ENCODE results near the gene CFAP69. TPM values are rescaled to one million over a fixed set of nuclear protein-coding genes. Genes with fewer than 3 reads are reported as not detected.
"Not testable (repeated sequence)": the region's sequence is repeated elsewhere in the genome, so short reads cannot be mapped to it uniquely, and the experiment has no call there.

Gene CFAP69
- total RNA-seq, 4 donors from 2014 or later: 1.3 to 9.8 (median 4.7) TPM

DNA sequence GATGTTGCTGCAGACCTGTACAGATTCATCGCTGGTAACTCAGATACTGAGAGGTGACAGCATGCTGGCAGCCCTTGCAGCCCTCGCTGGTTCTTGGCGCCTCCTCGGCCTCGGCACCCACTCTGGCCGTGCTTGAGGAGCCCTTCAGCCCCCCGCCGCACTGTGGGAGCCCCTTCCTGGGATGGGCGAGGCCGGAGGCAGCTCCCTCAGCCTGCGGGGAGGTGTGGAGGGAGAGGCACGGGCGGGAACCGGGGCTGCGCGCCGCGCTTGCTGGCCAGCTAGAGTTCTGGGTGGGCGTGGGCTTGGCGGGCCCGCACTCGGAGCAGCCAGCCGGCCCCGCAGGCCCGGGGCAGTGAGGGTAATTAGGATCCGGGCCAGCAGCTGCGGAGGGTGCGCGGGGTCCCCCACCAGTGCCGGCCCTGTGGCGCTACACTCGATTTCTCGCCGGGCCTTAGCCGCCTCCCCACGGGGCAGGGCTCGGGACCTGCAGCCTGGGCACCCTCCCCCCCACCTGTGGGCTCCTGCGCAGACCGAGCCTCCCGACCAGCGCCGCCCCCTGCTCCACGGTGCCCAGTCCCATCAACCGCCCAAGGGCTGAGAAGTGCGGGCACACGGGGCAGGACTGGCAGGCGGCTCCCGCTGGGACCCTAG lies 89.3 kb downstream of the CFAP69 start:
- Histone ChIP-seq H3K36me3 (no peaks in the 10 kb centered on the region), H3K4me3 (no peak overlapping the region), H3K9me3 (no peaks in the 10 kb centered on the region), H3K27ac (no peak overlapping the region), H3K27me3 (peaks cover 3% of the 10 kb centered on the region), H3K4me1 (no peaks in the 10 kb centered on the region)
- TF ChIP-seq POLR2AphosphoS5 (IDR thresholded peaks at IDR 0.05) (no peak), EP300 (IDR thresholded peaks at IDR 0.05) (no peak), POLR2A (IDR thresholded peaks at IDR 0.05) (no peak)
- TF ChIP-seq, protein P1, sequence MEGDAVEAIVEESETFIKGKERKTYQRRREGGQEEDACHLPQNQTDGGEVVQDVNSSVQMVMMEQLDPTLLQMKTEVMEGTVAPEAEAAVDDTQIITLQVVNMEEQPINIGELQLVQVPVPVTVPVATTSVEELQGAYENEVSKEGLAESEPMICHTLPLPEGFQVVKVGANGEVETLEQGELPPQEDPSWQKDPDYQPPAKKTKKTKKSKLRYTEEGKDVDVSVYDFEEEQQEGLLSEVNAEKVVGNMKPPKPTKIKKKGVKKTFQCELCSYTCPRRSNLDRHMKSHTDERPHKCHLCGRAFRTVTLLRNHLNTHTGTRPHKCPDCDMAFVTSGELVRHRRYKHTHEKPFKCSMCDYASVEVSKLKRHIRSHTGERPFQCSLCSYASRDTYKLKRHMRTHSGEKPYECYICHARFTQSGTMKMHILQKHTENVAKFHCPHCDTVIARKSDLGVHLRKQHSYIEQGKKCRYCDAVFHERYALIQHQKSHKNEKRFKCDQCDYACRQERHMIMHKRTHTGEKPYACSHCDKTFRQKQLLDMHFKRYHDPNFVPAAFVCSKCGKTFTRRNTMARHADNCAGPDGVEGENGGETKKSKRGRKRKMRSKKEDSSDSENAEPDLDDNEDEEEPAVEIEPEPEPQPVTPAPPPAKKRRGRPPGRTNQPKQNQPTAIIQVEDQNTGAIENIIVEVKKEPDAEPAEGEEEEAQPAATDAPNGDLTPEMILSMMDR (IDR thresholded peaks at IDR 0.05): no peak
- WGBS: 98% methylated on average over 17 of the region's 48 CpGs
- DNase-seq (ENCODE audit: low spot score in 2 of 2): no peak

DNA sequence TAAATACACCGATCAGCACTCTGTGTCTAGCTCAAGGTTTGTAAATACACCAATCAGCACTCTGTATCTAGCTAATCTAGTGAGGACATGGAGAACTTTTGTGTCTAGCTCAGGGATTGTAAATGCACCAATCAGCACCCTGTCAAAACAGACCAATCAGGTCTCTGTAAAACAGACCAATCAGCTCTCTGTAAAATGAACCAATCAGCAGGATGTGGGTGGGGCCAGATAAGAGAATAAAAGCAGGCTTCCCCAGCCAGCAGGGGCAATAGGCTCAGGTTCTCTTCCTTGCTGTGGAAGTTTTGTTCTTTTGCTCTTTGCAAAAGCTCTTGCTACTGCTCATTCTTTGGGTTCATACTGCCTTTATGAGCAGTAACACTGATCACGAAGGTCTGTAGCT lies 90.0 kb downstream of the CFAP69 start:
- not testable (repeated sequence) for H3K4me1 ChIP-seq; H3K4me3 ChIP-seq; H3K27me3 ChIP-seq; H3K9me3 ChIP-seq; H3K36me3 ChIP-seq; DNase-seq (ENCODE audit: low spot score in 2 of 2); H3K27ac ChIP-seq
- 96% methylated on average over 2 of the region's 2 CpGs for WGBS

DNA sequence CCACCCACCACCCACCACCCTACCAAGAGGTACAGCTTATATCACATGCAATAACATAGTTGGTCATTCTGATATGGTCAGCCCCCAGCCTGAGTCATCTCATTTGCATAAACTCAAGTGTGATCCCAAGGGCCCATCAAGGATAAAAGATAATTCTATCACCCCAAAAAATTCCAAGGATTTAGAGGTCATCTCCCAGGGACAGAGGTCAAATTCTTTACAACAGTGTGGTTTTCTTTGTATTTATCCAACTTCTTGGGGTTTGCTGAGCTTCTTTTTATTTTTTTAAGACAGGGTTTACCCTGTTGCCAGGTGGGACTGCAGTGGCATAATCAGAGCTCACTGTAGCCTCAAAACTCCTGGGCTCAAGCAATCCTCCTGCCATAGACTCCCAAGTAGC lies 92.1 kb downstream of the CFAP69 start:
- no peak for DNase-seq (ENCODE audit: low spot score in 2 of 2)
- no peak overlapping the region for H3K27ac ChIP-seq
- no peaks in the 10 kb centered on the region for H3K9me3 ChIP-seq
- no peak for TF ChIP-seq POLR2AphosphoS5 (IDR thresholded peaks at IDR 0.05)
- no peak for TF ChIP-seq POLR2A (IDR thresholded peaks at IDR 0.05)
- no peak for TF ChIP-seq EP300 (IDR thresholded peaks at IDR 0.05)
- TF ChIP-seq, protein P1 (IDR thresholded peaks at IDR 0.05): no peak
- H3K4me1 ChIP-seq: no peaks in the 10 kb centered on the region
- H3K27me3 ChIP-seq: peaks cover 3% of the 10 kb centered on the region
- no peaks in the 10 kb centered on the region for H3K36me3 ChIP-seq
- H3K4me3 ChIP-seq: no peak overlapping the region

GRCh38 chr7:90345016-90345415 lies 100.0 kb downstream of the CFAP69 start:
- H3K36me3 ChIP-seq: peaks cover 2% of the 10 kb centered on the region
- no peak overlapping the region for H3K4me3 ChIP-seq
- no peak overlapping the region for H3K27ac ChIP-seq
- peaks cover 21% of the 10 kb centered on the region for H3K4me1 ChIP-seq
- no peaks in the 10 kb centered on the region for H3K27me3 ChIP-seq
- DNase-seq (ENCODE audit: low spot score in 2 of 2): no peak
- no peaks in the 10 kb centered on the region for H3K9me3 ChIP-seq
- TF ChIP-seq POLR2AphosphoS5 (IDR thresholded peaks at IDR 0.05): no peak
- no peak for TF ChIP-seq EP300 (IDR thresholded peaks at IDR 0.05)
- TF ChIP-seq, protein P1 (IDR thresholded peaks at IDR 0.05): no peak
- no peak for TF ChIP-seq POLR2A (IDR thresholded peaks at IDR 0.05)

- Histone ChIP-seq H3K9me3 (no peaks in the 10 kb centered on the region), H3K4me3 (peak overlapping the region; percentile 57), H3K4me1 (peaks cover 21% of the 10 kb centered on the region), H3K36me3 (peaks cover 2% of the 10 kb centered on the region), H3K27ac (peak overlapping the region; percentile 76), H3K27me3 (no peaks in the 10 kb centered on the region)
- no peak for DNase-seq (ENCODE audit: low spot score in 2 of 2)
- 7% methylated on average over 18 of the region's 18 CpGs for WGBS
- TF ChIP-seq, protein P1 (IDR thresholded peaks at IDR 0.05): no peak
- TF ChIP-seq POLR2AphosphoS5 (IDR thresholded peaks at IDR 0.05) (no peak), EP300 (IDR thresholded peaks at IDR 0.05) (no peak), POLR2A (IDR thresholded peaks at IDR 0.05) (no peak)
These were observed 100.8 kb downstream of the CFAP69 start for GRCh38 chr7:90345595-90346335.
